Activated gamma-delta T cell treated with anti-CD3 and anti-CD28 coated beads, Interleukin-2, amount 50 U/mL, for 16 hours (primary cell): ENCODE results near the gene TLCD3B.
A peak's percentile ranks its signal among the peaks of the same experiment; 100 is the strongest.

ENCODE experiments used
- DNase-seq: peaks from one replicate; pipeline ENCODE4 v3.0.0-alpha.2; 2020; ENCODE audit warnings: low read depth

TLCD3B gene, protein sequence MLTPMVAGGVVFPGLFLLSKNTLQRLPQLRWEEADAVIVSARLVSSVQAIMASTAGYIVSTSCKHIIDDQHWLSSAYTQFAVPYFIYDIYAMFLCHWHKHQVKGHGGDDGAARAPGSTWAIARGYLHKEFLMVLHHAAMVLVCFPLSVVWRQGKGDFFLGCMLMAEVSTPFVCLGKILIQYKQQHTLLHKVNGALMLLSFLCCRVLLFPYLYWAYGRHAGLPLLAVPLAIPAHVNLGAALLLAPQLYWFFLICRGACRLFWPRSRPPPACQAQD

GRCh38 chr16:30030841-30031413, at the start of gene TLCD3B:
TSS of gene TLCD3B (minus strand) at chr16:30031271. CDS start at chr16:30030527, 744 bp downstream.
- no peak for DNase-seq

- DNase-seq: no peak
Measured at GRCh38 chr16:30079480-30079879, 48.4 kb upstream of the TLCD3B start.

DNA sequence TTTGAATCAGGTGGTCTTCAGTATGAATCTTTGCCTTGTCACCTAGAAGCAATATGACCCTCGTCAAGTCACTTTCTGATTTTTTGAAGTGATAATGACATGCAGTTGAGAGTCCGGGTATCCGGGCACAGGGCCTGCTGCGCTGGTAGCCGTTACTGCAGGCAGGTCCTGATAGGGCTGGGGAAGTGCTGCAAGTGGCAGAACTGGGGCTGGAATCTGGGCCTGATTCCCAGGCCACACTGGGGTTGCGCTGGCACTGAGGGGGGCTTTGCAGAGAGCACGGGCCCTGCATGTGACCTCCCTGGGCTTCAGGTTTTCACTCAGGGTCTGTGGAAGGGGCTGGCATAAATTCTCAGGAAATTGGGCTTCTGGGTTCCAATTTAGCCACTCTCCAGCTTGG, 47.7 kb upstream of the TLCD3B start:
- DNase-seq: no peak

GRCh38 chr16:30077656-30078055, 46.6 kb upstream of the TLCD3B start:
- DNase-seq: no peak

DNA sequence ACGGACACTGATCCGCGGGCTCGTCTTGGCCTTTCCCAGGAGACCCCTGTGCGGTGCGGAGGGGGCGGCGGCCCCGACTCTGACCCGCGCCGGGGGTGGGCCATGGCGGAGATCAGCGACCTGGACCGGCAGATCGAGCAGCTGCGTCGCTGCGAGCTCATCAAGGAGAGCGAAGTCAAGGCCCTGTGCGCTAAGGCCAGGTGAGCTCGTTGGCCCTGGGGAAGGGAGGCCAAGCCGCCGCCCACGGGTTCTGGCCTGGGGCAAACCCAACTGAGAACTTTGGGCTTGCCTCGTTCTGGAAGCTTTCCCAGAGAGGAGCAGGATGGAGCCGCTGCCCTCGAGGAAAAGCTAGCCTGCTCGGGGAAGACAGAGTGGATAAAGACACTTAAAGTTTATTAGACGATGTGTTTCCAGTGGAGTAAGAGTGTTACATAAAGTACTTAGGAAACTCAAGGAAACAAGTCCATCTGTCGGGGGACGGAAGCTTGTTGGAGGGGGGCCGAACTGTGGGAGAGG, 45.3 kb upstream of the TLCD3B start:
- DNase-seq: no peak

DNA sequence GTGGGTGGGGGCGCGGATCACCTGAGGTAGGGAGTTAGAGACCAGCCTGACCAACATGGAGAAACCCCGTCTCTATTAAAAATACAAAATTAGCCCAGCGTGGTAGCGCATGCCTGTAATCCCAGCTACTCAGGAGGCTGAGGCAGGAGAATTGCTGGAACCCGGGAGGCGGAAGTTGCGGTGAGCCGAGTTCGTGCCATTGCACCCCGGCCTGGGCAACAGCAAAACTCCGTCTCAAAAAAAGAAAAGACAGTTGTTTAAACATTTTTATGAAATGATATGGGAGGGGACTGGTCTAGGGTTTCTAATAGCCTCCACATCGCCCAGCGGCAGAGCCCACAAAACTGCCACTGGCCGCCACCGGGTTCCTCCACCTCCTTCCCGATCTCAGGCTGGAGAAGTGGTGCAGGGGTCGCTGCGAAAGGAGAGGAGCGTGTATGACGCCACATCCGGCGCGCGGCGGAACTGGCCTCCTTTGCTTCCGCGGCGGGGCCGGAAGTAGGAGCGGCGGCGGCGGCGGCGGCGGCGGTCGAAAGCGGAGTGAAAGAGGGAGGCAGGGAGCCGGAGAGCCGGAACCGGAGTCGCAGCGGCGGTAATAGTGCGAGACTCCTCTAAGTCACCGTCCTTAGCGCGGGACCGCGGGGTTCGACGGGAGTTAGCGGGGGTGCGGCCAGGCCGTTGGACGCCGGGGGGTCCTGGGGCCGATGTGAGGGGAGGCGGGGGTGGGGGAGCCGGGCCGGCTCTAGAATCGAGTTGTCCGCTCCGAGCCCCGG, 44.6 kb upstream of the TLCD3B start, which contains the start of gene PPP4C:
Gene PPP4C, plus strand, starts transcription at position 492 of the 773 bp plus-strand sequence. CDS start 384 bp downstream, outside the sequence.
- DNase-seq: peak; percentile 82

GRCh38 chr16:30070490-30070889, 39.4 kb upstream of the TLCD3B start:
- no peak for DNase-seq

DNA sequence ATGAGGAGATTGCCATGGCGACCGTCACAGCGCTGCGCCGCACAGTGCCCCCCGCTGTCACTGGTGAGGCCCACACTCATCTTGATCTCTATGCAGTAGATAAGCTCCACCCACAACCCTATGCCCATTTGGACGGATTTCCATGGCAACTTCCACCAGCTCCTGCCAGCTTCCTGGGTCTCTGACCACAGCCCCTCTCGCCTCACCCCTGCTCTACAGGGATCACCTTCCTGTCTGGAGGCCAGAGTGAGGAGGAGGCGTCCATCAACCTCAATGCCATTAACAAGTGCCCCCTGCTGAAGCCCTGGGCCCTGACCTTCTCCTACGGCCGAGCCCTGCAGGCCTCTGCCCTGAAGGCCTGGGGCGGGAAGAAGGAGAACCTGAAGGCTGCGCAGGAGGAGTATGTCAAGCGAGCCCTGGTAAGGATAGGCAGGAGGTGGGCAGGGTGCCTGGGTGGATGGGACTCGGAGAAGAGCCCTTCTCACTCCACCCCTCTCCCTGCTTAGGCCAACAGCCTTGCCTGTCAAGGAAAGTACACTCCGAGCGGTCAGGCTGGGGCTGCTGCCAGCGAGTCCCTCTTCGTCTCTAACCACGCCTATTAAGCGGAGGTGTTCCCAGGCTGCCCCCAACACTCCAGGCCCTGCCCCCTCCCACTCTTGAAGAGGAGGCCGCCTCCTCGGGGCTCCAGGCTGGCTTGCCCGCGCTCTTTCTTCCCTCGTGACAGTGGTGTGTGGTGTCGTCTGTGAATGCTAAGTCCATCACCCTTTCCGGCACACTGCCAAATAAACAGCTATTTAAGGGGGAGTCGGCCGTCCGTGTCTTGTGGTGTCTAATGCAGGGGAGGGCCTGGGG, 38.8 kb upstream of the TLCD3B start:
- DNase-seq: no peak

- DNase-seq: peak; percentile 26
Measured at GRCh38 chr16:30068750-30069610, 37.9 kb upstream of the TLCD3B start.

DNA sequence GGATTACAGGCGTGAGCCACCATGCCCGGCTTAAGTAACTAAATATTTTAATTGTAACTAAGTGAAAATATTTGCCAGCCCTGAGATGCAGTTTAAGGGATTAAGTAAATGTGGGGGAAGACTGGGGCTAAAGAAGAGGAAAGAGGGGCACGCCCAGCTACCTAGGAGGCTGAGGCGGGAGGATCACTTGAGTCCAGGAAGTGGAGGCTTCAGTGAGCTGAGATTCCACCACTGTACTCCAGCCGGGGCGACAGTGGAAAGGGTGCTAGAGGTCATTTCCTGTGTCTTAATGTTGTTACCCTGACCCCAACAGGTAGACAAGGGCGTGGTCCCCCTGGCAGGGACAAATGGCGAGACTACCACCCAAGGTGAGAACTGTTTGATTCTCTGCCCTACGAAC, 37.3 kb upstream of the TLCD3B start:
- no peak for DNase-seq

- DNase-seq: no peak
Measured at GRCh38 chr16:30067584-30067916, 36.5 kb upstream of the TLCD3B start.

GRCh38 chr16:30066761-30067583, 35.9 kb upstream of the TLCD3B start:
- no peak for DNase-seq

DNA sequence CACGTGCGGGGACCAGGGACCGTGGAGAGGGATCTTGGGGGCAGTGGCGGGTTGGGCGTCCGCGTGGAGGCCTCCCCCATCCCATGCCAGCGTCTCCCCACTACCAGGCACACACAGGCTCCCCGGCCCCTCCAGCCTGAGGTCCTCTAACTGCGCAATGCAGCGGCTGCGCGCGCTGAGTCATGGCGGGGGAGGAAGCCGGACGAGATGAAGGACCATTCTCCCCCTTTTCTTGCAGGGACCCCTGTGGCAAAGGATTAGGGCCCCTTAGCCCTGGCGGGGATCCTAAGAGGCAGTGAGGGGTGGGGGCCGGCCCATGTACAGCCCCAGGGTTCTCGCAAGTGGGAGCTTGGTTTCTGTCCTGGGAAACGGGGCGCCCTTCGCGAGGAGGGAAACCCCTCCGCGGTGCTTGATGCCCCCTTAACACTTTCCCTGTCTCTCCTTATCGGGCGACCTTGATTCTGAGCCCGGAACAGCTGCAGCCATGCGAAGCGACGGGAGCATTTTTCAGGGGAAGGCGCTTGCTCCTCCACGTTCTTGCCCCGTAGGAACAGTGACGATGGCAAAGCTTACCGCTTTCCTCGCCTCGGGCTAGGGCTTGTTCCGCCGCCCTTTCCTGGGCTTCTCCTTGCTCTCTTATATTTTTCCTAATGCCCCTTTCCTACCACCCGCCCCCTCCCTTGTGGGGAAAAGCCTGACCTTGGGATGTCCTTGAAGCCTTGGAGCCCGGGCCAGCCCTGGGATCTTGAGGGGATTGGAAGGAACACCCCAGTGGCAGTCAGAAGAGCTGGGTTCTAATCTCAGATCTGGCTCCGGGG, 35.1 kb upstream of the TLCD3B start:
- no peak for DNase-seq

- peak; percentile 92 for DNase-seq
Measured at GRCh38 chr16:30065102-30065942, 34.3 kb upstream of the TLCD3B start, which contains the start of gene ALDOA. TSS of gene ALDOA (plus strand) at chr16:30065760. CDS start at chr16:30066898, 1,138 bp downstream.

GRCh38 chr16:30064729-30065101, 33.6 kb upstream of the TLCD3B start:
- DNase-seq: no peak

DNA sequence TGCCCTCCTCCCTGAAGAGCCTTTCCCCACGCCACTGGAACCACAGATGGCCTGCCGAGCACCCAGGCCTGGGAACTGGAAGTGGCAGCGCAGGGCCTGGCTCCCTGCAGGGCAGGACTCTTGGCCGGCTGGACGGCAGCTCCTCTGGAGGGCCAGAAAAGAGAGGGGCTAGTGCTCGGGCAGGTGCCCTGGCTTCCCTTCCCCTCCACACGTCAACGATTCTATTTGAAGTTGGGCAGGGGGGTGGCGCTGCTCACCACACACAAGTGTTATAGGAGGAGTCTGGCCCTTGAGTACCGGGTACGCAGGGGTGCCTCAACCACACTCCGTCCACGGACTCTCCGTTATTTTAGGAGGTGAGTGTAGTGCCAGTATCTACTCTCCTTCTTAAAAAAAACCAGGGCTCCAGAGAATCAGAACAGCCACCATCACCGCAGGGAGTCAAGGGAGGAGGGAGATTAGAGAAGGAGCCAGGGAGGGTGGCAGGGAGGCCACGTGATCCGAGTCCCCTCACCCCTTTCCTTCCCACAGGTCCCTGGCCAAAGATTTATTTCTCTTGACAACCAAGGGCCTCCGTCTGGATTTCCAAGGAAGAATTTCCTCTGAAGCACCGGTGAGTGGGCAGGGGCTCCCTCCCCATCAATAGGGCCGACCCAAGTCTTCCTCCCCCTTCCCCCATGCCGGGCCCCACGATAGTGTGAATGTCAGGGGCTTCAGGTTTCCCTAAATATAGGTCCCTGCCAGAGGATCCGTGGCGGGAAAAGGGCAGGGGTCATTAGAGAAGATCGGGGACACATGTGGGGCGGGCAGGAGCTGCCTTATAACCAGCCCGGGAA, 33.0 kb upstream of the TLCD3B start:
- DNase-seq: peak; percentile 52

- DNase-seq: no peak
Measured at GRCh38 chr16:30063278-30063892, 32.3 kb upstream of the TLCD3B start.
